DMS114 treated with DMSO at 0.1 percent for 48 hours (cell line): Measurements from ENCODE around the gene TSC2.
"Not testable (repeated sequence)": the region's sequence is repeated elsewhere in the genome, so short reads cannot be mapped to it uniquely, and the experiment has no call there.

Experiments used
- DNase-seq: peaks from one replicate; lab custom pipeline; 2025; ENCODE audit not compliant: unreplicated experiment; lab: John Stamatoyannopoulos, UW

The TSC2 gene

GRCh38 chr16:2101581-2101980, 53.8 kb downstream of the TSC2 start:
- DNase-seq, result not testable (repeated sequence)

GRCh38 chr16:2102471-2102870, 54.7 kb downstream of the TSC2 start:
- DNase-seq, result no peak

- DNase-seq, result not testable (repeated sequence)
These were observed 56.7 kb downstream of the TSC2 start for GRCh38 chr16:2104464-2104863.

- not testable (repeated sequence) for DNase-seq
These were observed 57.5 kb downstream of the TSC2 start for GRCh38 chr16:2105291-2105690.

GRCh38 chr16:2105769-2106168, 58.0 kb downstream of the TSC2 start:
- DNase-seq, result not testable (repeated sequence)

GRCh38 chr16:2106211-2106610, 58.4 kb downstream of the TSC2 start:
- DNase-seq, result not testable (repeated sequence)

GRCh38 chr16:2107121-2107790, 59.5 kb downstream of the TSC2 start:
- DNase-seq, result not testable (repeated sequence)

GRCh38 chr16:2107791-2108125, 60.0 kb downstream of the TSC2 start:
- not testable (repeated sequence) for DNase-seq

- DNase-seq, result not testable (repeated sequence)
These were observed 60.9 kb downstream of the TSC2 start for GRCh38 chr16:2108446-2109270.

- DNase-seq, result not testable (repeated sequence)
These were observed 61.4 kb downstream of the TSC2 start for GRCh38 chr16:2109271-2109580.

GRCh38 chr16:2109872-2110271, 62.1 kb downstream of the TSC2 start:
- DNase-seq, result not testable (repeated sequence)

- not testable (repeated sequence) for DNase-seq
These were observed 62.7 kb downstream of the TSC2 start for GRCh38 chr16:2110332-2111008.

- DNase-seq, result not testable (repeated sequence)
These were observed 63.2 kb downstream of the TSC2 start for GRCh38 chr16:2111009-2111353.

- not testable (repeated sequence) for DNase-seq
These were observed 63.9 kb downstream of the TSC2 start for GRCh38 chr16:2111412-2112335.

GRCh38 chr16:2112539-2113106, 64.8 kb downstream of the TSC2 start:
- not testable (repeated sequence) for DNase-seq

- not testable (repeated sequence) for DNase-seq
These were observed 66.4 kb downstream of the TSC2 start for GRCh38 chr16:2114225-2114624.

- DNase-seq, result not testable (repeated sequence)
These were observed 67.3 kb downstream of the TSC2 start for GRCh38 chr16:2114885-2115590.

- no peak for DNase-seq
These were observed 67.8 kb downstream of the TSC2 start for GRCh38 chr16:2115591-2115973.

GRCh38 chr16:2116428-2116827, 68.6 kb downstream of the TSC2 start:
- DNase-seq, result not testable (repeated sequence)

- not testable (repeated sequence) for DNase-seq
These were observed 69.6 kb downstream of the TSC2 start for GRCh38 chr16:2117341-2117740.
